HG03103 (cell line): Measurements from ENCODE around the gene OLFM1.

Source experiments
- ATAC-seq: cut with Tn5 transposase; IDR thresholded peaks from one replicate; pipeline ENCODE4 v1.9.1; 2021; ENCODE audit warnings: low read depth; ENCODE audit not compliant: unreplicated experiment

Gene OLFM1

GRCh38 chr9:135087899-135088347, 455 bp downstream of the OLFM1 start:
- ATAC-seq = no peak

- no peak for ATAC-seq
Measured at GRCh38 chr9:135088348-135088978, 995 bp downstream of the OLFM1 start.

DNA sequence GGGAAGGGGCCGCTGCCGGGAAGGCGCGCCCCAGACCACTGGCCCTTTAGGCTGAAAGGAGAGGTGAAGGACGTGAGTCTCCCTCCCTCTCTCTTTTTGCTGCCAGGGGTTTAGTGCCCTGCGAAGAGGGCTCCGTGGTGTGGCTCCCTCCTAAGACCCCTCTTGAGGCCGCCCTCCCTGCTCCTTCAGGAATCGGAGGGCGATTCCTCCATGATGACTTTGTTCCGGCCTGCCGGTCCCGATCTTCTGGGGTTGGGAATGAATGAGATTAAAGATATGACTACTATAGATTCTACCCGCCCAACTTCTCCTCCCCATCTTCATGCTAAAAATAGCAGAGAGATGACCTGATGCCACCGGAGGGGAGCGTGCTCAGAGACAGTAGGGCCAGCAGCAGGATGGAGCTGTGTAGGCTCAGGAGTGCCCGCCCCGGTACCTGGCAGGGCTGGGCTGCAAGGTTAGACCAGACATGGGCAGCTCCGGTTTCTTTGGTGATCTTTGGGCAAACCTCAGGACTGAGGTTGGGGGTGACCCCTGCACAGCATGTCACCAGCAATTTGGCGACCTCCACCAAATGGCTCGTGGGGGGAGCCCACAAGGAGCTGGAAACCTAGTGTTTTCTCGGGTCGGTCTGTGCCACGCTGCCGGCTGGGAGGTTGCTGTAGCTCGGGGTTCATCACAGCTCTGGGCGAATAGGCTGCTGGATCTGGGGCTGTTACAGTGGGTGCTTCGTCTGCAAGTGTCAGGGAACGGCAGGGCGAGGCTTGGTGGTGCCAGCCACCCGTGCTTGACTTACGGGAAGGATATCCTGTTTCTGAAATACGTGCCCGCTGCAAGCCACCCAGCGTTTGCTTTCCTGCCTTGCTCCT, 1.7 kb downstream of the OLFM1 start:
- ATAC-seq = no peak

DNA sequence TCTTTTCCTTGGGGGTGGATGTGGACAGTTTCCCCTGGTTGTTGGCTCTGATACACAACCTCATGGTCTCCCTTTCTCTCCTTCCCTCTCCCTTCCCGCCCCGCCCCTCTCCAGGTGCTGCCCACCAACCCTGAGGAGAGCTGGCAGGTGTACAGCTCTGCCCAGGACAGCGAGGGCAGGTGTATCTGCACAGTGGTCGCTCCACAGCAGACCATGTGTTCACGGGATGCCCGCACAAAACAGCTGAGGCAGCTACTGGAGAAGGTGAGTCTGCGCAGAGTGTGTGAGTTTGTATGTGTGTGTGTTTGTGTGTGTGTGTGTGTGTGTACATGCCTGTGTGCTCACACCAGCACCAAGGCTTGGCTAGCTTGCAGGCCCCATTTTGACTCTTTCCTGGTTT, 2.6 kb downstream of the OLFM1 start:
- no peak for ATAC-seq

GRCh38 chr9:135090547-135090946, 3.1 kb downstream of the OLFM1 start:
- ATAC-seq = no peak

DNA sequence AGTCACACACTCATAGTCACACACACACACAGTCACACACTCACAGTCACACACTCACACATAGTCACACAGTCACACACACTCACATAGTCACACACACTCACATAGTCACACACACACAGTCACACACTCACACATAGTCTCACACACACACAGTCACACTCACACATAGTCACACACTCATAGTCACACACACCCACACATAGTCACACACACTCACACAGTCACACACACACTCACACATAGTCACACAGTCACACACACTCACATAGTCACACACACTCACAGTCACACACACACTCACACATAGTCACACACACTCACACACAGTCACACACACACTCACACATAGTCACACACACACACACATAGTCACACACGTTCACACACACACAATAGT, 4.1 kb downstream of the OLFM1 start:
- ATAC-seq = no peak

DNA sequence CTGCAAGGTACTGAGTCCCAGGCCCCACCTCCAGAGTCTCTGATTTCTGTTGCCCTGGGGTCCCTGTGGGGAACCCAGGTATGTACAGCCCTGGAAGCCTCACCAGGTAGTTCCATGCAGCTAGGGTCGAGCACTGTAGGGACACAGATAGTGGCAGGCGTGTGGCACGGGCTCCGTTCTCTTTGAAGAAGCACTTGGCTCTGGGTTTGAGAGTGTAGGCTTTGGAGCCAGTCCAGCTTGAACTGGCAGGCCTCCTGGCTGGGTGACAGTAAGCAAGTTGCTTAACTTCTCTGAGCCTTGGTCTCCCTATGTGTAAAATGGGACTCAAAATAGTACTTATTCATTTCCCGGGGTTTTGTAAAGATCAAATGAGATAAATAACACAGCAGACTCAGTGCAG, 5.6 kb downstream of the OLFM1 start:
- ATAC-seq = no peak

DNA sequence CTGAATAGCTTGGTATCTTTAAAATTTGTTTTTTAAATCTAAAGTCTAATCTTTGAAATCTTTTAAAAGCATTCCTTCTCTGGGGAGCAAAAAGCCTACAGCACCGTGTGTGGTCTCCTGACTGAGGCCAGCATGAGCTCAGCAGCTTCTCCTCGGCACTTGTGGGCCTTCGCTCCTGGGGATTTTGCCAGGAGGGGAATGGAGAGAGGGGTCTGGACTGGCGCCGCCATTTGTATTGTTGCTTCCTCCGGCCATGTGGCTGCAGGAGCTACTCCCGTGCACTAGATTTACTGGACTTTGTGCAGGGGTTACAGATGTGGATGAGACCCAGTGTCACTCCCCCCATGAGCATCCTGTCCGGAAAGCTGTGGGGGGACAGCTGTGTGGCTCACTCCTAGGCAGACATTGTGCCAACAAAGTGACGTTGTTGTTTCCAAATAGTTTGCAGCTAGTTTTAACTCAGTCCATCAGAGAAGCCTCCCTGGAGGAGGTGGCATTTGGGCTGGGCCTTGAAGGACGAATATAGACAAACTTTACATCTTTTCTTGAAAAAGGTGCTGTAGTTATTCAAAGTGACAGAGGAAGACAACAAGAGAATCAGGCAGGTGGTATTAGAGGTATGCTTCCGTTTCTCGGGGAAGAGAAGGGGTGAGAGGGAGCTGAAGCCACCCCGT, 6.6 kb downstream of the OLFM1 start:
- no peak for ATAC-seq

- ATAC-seq = no peak
Measured at GRCh38 chr9:135095470-135096407, 8.3 kb downstream of the OLFM1 start.

- ATAC-seq = no peak
Measured at GRCh38 chr9:135096408-135096895, 9.0 kb downstream of the OLFM1 start.

DNA sequence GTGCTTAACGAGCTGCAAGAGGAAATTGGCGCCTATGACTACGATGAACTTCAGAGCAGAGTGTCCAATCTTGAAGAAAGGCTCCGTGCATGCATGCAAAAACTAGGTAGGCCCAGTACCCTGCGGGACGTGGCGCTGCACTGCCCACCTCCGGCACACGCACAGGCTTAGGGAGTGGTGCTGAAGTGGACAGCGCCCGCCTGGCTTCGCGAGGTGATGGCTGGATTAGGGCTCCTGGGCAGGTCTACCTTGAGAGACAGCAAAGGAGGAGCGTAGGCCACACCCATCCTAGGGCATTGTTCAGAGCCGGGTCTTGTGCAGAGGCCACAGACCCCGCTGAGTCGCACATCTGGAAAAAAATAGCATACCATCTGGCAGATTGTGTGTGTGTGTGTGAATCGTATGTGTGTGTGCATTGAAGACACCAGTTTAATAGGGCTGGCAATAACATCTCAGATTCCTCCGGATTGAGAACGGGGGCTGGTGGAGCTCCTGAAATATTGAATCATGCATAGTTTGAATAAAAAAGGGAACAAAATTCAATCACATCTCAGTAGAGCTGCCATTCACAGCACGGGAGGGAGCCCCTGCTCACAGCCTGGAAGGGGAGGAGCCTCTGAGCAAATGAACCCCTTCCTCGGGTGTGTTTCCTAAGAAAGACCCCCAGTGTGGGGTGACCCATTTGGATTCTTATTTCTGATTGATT, 11.1 kb downstream of the OLFM1 start:
- no peak for ATAC-seq

- ATAC-seq = no peak
Measured at GRCh38 chr9:135099574-135099973, 12.1 kb downstream of the OLFM1 start.

DNA sequence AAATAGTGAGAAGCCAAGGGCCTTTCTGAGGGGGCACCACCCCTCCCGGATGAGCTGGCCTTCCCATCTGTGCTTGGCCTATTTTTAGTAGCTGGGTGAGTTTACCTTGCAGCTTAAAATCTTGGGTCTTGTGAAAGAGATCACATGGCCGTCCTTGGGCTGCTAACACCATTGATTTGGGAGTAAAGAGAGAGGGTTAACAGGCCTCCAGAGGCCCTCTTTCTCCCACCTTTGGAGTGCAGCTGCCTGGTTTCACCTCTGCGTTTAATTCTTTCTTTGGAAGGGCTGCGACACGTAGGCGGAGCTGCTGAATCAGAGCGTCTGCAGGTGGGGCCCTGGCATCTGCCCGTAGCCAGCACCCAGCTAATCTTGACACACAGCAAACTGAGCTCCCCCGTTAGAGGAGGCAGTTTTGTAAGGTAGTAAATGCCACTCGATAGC, 12.8 kb downstream of the OLFM1 start:
- ATAC-seq = no peak

GRCh38 chr9:135100725-135101410, 13.4 kb downstream of the OLFM1 start:
- ATAC-seq = no peak

- ATAC-seq = no peak
Measured at GRCh38 chr9:135101486-135101885, 14.0 kb downstream of the OLFM1 start.

DNA sequence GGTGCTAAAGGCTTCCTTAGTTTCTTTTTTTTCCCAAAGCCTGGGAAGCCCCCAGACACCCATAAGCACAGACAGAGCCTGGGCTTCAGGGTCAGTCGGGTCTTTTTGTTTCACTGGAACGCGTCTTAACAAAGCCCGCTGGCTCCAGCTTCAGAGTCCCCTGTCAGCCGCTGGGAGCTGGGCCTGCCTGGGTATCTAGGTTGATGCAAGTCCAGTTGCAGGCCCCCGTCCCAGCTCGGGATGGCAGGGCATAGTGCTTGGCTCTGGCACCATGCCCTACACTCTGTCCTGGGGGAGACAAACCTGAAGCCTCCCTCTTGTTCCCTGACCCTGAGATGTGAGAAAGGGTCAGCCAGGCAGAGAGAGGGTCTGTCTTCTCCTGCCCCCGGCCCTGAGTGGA, 14.5 kb downstream of the OLFM1 start:
- no peak for ATAC-seq

DNA sequence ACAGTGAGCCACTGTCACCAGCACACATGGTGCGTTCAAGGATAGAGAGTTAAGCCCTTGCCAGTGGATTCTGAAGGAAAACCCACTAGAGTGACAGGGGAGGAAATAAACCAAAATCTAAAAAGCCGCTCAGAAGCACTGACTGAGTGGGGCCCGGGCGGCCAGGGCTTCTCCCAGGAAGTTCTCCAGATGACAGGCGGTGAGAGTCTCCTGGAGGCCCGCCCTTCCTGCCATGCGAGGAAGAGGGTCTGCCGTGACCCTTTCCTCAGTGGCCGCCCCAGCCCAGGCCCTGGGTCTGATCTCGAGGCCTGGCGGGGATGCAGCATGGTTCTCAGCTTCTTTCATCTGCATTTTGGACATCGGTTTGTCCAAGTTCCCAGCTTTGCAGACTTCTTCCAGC, 14.9 kb downstream of the OLFM1 start:
- ATAC-seq = no peak

GRCh38 chr9:135103001-135103446, 15.6 kb downstream of the OLFM1 start:
- no peak for ATAC-seq
